PC-3 (cell line): ENCODE measurements around the gene DHODH.
A peak's percentile ranks its signal among the peaks of the same experiment; 100 is the strongest.

ENCODE experiments used
- CTCF ChIP-seq: fragments of 300-600 bp; sonication (generic); conservative IDR thresholded peaks from 2 replicates; pipeline ENCODE4 v1.5.1; 2017; ENCODE audit warnings: antibody characterized with exemption, low read depth, mild to moderate bottlenecking, low read length
- EZH2 ChIP-seq: fragments of 300-600 bp; sonication (generic); IDR thresholded peaks from one replicate; pipeline ENCODE4 v1.6.1; 2017; ENCODE audit warnings: antibody characterized with exemption, mild to moderate bottlenecking, low read length; ENCODE audit not compliant: unreplicated experiment

DNA sequence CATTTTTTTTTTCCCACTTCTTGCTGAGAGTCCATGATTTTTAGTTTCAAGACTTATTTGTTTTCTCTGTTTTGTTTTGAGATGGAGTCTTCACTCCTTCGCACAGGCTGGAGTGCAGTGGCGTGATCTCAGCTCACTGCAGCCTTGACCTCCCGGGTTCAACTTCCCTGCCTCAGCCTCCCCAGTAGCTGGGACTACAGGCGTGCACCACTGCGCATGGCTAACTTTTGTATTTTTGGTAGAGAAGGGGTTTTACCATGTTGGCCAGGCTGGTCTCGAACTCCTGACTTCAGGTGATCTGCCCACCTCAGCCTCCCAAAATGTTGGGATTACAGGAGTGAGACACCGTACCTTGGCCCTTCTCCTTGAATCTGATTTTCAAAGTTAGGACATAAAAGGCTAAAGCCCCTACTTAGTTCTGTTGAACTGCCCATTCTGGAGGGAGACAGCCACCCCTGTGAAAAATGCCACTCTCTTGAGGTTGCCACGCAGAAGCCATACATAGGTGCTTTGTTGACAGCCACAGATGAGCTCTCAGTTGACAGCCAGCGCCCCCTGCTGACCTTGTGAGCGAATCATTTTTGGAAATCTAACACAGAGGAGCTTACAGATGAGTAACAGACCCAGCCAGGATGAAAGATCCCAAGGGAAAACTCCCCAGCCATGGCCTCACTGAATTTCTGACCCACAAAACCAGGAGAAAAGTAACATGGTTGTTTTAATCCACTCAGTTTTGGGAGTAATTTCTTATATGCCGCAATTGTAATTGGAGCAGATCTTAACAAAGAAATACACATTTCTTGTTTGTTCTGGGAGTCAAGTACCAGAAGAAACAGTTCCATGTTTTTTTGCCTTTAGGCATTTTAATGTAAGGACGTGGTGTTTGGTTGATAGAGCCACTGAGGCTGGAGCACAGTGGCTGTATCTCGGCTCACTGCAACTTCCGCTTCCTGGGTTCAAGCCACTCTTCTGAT, 47.2 kb upstream of the DHODH start:
- no peak for TF ChIP-seq EZH2
- TF ChIP-seq CTCF: peak; percentile 80
